ENCODE data around the gene ZNF500.
A peak's percentile ranks its signal among the peaks of the same experiment; 100 is the strongest.

ZNF500 gene

DNA sequence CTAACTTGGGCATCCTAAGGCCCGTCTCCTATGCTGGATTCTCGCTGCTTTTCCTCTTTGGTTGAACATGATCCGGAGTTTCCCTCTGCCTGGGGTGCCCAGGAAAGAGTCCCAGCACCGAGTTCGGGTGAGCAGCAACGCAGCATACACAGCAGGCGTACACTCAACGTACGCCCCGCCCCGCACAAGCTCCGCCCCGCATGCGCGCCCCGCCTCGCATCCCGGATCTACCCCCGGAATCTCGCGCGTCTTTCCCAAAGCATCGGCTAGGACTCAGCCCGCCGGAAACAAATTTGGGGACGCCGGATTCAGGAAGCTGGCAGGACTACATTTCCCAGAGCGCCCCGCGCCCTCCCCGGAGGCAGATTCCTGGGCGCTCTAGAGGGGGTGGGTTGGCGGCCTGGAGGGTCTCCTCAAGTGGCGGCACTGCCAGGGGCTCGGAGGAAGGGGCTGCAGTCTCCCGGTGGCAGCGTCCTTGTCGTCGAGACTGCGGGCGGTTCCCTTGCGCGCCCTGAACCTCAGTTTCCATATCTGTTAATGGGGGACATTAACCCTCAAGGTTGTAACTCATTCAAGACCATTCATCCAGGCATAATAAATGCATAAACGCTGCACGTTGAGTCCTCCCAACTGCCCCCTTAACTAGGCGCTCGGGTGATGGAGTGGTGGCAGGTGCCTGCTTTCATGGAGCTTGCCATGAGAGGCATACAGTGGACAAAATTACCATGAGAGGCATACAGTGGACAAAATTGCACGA lies 1.8 kb upstream of the ZNF500 start:
- peak; percentile 72 for DNase-seq

DNA sequence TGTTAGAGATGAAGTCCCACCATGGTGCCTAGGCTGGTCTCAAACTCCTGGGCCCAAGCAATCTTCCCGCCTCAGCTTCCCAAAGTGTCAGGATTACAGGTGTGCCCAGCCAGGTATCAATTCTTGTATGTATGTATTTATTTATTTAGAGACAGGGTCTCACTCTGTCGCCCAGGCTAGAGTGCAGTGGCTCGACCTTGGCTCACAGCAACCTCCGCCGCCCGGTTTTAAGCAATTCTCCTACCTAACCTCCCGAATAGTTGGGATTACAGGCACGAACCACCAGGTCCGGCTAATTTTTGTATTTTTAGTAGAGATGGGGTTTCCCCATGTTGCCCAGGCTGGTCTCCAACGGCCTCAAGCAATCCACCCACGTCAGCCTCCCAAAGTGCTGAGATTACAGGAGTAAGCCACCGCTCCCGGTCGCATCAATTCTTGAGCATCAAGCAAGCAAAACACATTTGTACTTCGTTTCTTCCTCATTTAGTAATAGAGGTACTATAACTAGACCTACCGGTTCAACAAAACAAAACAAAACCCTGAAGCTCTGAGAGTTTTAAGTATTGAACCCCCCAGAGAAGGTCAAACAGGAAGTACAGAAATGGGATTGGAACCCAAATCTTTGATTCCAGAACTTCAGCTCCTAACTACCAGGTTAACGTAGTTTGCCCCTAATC lies 1.0 kb upstream of the ZNF500 start:
- DNase-seq = no peak

DNA sequence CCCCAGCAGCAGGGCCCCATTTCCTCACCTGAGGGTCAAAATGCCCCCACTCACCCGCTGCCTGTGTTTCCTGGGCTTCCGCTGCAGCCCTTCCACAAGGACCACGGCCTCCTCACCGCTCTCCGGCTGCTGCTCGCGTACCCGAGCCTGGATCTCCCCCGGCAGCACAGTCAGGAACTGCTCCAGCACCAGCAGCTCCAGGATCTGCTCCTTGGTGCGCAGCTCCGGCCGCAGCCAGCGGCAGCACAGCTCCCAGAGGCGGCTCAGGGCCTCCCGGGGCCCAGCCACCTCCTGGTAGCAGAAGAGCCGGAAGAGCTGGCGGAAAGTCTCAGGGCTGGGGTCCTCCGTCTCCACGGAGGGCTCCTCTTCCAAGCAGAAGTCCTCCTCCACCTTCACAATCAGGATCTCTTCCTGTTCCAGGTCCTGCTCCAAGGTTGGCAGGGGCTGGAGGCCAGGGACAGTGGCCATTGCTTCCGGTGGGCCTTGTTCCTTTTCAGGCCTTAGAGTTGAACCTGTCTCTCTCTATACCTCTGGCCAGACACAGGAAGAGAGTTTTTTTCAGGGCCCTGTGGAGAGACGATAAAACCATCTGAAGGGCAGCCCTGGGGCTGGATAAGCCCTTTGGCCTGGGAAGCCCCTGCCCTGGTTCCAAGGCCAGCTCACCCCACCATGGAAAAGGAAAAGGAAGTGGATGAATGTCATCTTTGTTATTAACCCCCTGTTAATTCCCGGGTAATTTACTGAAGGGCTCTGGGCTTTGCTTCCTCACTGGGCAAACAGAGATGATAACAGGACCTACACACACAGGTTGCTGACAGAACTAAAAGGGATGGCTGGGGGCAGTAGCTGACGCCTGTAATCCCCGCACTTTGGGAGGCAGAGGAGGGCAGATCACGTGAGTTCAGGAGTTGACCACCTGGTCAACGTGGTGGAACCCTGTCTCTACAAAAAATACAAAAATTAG lies 1.2 kb downstream of the ZNF500 start:
- DNase-seq = no peak

GRCh38 chr16:4763791-4764190 lies 3.2 kb downstream of the ZNF500 start:
- no peak for DNase-seq

- DNase-seq = no peak
These were observed 4.8 kb downstream of the ZNF500 start for GRCh38 chr16:4762205-4762604.

GRCh38 chr16:4760221-4760910 lies 6.6 kb downstream of the ZNF500 start:
- DNase-seq = no peak

- DNase-seq = no peak
These were observed 11.3 kb downstream of the ZNF500 start for GRCh38 chr16:4755687-4756086.

- no peak for DNase-seq
These were observed 12.1 kb downstream of the ZNF500 start for GRCh38 chr16:4754865-4755264.

GRCh38 chr16:4753227-4753626 lies 13.7 kb downstream of the ZNF500 start:
- no peak for DNase-seq

GRCh38 chr16:4752351-4753100 lies 14.4 kb downstream of the ZNF500 start:
- no peak for DNase-seq

DNA sequence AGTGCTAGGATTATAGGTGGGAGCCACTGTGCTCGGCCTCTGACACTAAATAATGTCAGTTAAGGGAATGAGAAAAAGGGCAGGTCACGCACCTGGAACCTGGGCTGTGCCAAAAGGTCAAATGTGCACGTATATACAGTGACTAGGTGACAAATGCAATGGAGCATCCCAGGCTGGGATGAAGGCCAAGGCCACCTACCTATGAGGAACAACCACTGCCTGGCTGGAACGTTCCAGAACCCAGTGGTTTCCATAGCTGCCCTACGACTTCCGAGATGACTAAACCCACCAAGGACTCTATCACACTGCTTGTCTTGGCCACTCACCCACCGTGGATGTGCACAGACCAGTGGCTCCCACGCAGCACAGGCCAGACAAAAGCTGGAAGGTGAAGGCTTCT lies 16.1 kb downstream of the ZNF500 start:
- no peak for DNase-seq

DNA sequence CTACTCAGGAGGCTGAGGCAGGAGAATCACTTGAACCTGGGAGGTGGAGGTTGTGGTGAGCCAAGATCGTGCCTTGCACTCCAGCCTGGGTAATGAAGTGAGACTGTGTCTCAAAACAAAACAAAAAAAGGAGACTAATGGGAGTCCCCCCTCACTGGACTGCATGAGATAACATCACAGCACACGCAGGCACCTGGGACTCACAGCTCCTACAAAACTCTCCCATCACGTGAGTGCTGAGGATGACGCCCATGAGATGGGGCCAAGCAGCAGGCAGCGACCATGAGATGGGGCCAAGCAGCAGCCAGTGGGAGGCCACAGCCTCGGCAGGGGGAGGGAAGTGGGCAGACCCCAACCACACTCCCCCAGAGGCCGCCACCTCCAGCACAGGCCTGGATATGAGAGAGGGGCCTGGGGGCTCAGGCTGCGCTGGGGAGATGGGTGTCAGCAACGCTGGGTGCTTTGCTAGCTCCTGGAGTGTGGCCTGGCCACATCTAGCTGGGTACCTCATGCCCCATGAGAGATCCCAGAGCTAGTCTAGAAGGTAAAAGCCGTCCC lies 17.2 kb downstream of the ZNF500 start:
- no peak for DNase-seq

DNA sequence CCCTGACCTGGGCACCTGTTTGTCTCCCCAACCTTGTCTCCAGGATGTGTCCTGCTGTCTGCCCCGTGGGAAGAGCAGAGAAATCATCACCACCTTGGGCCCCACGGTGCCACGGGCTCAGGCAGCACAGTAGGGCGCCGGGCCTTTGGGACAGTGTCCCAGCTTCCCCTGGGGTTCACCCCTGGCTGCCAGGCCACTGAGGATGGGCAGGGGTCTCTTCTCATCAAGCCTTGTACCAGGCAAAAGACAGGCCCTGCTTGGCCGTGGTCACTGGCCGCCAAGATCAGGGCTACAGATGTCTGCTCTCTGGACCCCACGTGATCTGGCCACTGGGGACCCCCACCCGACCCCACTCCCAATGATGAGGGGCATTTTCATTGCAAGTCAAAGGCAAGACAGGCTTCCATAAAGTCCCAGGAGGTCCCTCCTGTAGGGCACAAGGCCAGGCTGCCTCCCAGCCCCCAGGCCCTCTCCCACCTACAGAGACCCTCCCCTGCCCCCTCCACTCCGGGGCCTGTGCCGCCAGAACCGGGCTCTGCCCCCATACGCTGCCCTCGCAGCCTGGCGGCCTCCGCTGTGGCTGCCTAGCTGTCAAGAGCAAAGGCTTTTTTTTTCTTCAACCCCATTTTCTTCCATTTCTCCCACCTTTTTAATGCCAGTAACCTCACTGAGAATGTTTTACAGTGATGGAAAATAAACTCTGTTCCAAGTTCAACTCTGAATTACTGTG lies 18.1 kb downstream of the ZNF500 start:
- no peak for DNase-seq

GRCh38 chr16:4747906-4748681 lies 18.9 kb downstream of the ZNF500 start:
- no peak for DNase-seq

- no peak for DNase-seq
These were observed 19.9 kb downstream of the ZNF500 start for GRCh38 chr16:4746991-4747574.

DNA sequence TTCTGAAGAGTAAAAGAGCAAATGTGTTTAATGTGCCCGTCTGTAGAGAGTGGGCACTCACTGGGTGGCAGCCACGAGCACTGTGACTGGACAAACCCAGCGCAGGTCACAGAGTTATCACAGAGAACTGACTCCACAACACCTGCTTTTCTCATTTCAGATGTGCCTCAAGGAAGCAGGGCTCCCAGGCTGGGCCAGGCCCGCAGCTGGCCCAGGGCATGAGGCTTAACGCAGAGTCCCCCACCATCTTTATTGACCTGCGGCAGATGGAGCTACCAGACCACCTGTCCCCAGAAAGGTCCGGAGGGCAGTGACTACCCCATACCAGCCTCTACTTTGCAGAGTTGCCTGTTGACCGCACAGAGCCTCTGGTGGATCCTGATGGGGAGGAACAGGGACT lies 20.7 kb downstream of the ZNF500 start:
- no peak for DNase-seq

- no peak for DNase-seq
These were observed 21.7 kb downstream of the ZNF500 start for GRCh38 chr16:4745274-4745569.

DNA sequence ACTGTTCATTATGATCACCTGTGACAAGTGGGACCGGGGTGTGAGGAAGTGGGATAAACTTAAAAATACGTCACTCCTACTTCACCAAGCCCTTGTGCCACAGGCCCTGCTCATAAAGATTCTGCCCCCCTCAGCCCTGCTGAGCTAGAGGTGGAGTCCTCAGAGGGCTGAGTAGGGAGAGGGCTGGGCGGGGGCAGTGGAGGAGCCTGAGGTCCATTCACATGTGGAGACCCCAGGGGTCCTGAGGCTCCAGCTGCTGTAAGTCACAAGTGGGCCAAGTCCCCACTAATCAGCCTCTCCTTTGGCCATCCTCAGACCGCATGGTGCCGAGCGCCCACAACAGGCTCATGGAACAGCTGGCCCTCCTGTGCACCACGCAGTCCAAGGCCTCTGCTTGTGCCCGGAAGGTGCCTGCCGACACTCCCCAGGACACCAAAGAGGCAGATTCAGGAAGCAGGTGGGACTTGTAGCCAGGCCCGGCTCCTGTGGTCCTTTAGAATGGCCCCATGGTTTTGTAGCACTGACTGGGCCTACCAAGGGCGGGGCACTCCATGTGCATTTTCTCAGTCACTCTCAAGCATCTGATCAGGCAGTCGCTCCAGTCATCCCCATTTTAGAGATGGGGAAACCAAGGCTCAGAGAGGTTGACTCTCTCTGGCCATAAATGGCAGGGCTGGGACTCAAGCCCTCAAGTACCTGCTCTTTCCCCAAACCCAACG lies 22.2 kb downstream of the ZNF500 start:
- no peak for DNase-seq

DNA sequence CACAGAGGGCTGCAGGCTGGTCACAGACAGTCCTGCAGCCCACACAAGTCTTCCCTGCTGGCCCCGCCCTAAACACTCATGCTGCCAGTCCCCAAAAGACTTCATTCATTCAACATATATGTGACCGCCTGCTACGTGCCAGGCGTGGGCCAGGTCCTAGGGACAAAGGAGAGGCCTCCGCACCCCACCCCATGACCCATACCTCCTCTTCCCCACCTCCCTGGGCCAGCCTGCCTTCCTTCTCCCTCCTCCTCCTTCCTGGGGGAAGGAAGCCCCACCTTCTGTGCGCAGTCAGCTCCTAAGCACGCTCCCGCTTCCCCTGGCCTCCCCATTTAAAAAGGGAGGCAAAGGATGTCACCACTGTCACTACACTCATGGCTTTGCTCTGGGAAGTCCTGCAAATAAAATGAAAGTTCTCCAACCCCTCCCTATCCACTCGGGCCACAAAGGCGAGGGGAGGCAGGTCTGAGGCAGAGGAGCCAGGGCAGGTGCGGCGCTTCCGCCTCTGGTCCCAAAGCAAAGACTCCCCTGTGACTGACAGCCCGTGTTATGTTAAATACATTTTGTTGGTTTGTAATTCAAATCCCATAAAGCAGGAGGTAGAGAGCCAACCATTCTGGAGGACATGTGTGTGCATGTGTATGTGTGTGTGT lies 23.6 kb downstream of the ZNF500 start:
- no peak for DNase-seq

All from NCI-H2029 treated with DMSO at 0.1 percent for 48 hours (cell line).